HAP-1 (cell line): ENCODE data around the gene TCF4.

ENCODE experiments used
- DNase-seq, 2 experiments: peaks; one replicate each; pipeline ENCODE4 v3.0.0-alpha.2; 2016 to 2020; ENCODE audit warnings: low spot score in 2 of 2
- H3K27me3 ChIP-seq: fragments of 250-450 bp; sonication (Bioruptor Pico); 2 replicates; pipeline ENCODE4 v1.5.1; 2020; ENCODE audit warnings: low read depth, mild to moderate bottlenecking, moderate library complexity
- H3K36me3 ChIP-seq: fragments of 250-450 bp; sonication (Bioruptor Pico); replicated peaks from 2 replicates; pipeline ENCODE4 v1.5.1; 2020; ENCODE audit warnings: mild to moderate bottlenecking
- H3K4me1 ChIP-seq: fragments of 250-450 bp; sonication (Bioruptor Pico); 2 replicates; pipeline ENCODE4 v1.5.1; 2020; ENCODE audit warnings: mild to moderate bottlenecking
- H3K4me3 ChIP-seq: fragments of 250-450 bp; sonication (Bioruptor Pico); 2 replicates; pipeline ENCODE4 v1.5.1; 2020; ENCODE audit warnings: mild to moderate bottlenecking, moderate library complexity
- H3K9me3 ChIP-seq: fragments of 250-450 bp; sonication (Bioruptor Pico); 2 replicates; pipeline ENCODE4 v1.5.1; 2020; ENCODE audit warnings: mild to moderate bottlenecking, moderate library complexity
- in situ Hi-C: fragments of 300-500 bp; cut with MboI; formaldehyde crosslinking; loops from 3 replicates; pipeline ENCODE4 v1.14.3; 2020; ENCODE audit warnings: low sequenced_read_pairs, inconsistent platforms, mixed read lengths

The TCF4 gene

DNA sequence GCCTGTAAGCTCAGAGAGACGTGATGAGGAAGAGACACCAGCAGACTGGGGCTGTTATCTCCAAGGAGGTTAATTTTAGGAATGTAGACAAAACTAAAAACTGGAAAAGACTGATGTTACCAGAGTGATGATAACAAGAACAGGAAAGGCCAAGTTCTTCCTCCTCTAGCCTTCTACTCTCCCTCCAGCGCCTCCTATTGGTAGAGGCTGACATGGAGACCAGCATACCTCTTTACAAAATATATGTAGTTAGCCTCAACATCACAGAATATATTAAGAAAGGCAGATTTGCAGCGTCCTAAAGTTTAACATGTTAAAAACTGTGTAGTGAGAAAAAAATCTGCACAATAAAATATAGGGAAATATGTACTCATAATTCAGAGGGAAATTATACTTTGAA is 66.0 kb downstream of the TCF4 start:
- H3K4me3 ChIP-seq: no peak overlapping the region
- no peaks in the 10 kb centered on the region for H3K36me3 ChIP-seq
- in situ Hi-C loops: no loop called here
- no peaks in the 10 kb centered on the region for H3K9me3 ChIP-seq
- peak in 1 of 2 experiments; percentile 56 for DNase-seq
- no peaks in the 10 kb centered on the region for H3K27me3 ChIP-seq
- H3K4me1 ChIP-seq: peaks cover 13% of the 10 kb centered on the region

DNA sequence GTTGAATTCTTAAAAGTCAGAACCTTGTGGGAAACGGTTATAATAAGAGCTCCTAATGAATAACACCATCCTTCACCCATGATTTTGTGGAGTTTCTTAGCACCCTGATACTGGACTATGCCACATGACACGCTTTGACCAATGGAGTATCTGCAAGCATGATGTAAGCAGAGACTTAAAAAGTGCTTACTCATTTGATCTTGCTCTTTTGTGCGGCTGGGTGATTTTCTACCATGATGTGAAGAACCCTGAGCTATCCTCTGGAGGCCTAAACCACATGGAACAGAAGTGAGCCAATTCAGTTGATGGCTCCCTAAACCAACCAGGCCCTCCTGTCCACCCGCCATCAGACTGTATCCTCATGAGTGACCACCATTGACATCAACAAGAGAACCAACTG is 70.9 kb downstream of the TCF4 start:
- in situ Hi-C loops: no loop called here
- H3K27me3 ChIP-seq: no peaks in the 10 kb centered on the region
- no peak for DNase-seq
- no peaks in the 10 kb centered on the region for H3K9me3 ChIP-seq
- no peaks in the 10 kb centered on the region for H3K36me3 ChIP-seq
- H3K4me1 ChIP-seq: peaks cover 18% of the 10 kb centered on the region
- no peak overlapping the region for H3K4me3 ChIP-seq

DNA sequence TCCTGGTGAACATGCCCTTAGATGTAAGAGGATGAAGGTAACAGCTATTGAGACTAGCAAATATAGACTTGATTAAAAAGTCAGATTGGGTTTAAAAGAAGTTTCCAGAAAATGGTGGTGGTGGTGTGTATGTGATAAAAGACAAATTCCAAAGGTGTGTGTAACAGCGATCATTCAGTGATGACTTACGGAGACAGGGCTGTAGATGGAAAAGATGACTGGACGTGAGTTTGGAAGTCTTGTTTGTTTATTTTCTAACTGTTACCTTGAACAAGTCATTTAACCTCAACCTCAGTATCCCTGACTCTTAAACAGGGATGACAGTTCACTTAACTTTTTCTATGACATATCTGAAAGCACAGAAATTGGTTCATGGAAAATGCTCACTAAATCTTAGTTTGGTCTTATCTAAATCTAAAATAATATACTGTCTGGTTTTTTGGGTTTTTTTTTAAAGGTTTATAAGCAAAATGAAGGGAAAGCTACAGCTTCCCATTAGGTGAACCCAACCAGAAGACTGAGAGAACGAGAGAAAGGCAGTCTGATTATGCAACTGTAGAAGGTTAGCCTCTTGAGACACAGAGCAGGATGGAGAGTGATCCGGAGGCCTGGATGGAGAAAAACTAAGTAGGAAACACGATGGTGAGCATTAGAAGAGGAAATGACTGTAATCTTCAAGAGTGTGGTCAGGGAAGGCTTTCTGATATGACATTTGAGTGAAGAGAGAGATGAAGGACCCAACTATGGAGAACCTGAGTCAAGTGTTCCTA is 71.9 kb downstream of the TCF4 start:
- Histone ChIP-seq H3K4me3 (no peak overlapping the region), H3K36me3 (no peaks in the 10 kb centered on the region), H3K9me3 (no peaks in the 10 kb centered on the region), H3K4me1 (peaks cover 18% of the 10 kb centered on the region), H3K27me3 (no peaks in the 10 kb centered on the region)
- no peak for DNase-seq
- in situ Hi-C loops: no loop called here

DNA sequence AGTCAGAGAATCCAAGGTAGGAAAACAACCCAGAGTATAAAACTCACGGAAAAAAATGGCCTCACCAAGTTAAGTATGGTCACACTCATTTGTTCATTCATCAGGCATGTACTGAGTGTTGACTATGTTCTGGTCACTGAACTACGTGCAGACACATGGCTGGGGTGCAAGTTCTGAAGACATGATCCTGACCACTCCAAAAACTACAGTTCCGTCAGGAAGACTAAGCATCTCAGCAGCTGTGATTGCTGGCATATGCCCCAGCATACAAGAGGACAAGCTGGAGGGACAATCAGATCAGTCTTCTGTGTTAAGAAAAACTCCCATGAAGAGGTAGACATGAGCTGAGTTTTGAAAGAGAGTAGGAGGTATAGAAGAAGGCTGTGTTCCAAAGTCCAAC is 72.8 kb downstream of the TCF4 start:
- no peak overlapping the region for H3K4me3 ChIP-seq
- H3K4me1 ChIP-seq: peaks cover 26% of the 10 kb centered on the region
- no peaks in the 10 kb centered on the region for H3K9me3 ChIP-seq
- DNase-seq: no peak
- H3K27me3 ChIP-seq: no peaks in the 10 kb centered on the region
- in situ Hi-C loops: no loop called here
- H3K36me3 ChIP-seq: no peaks in the 10 kb centered on the region

DNA sequence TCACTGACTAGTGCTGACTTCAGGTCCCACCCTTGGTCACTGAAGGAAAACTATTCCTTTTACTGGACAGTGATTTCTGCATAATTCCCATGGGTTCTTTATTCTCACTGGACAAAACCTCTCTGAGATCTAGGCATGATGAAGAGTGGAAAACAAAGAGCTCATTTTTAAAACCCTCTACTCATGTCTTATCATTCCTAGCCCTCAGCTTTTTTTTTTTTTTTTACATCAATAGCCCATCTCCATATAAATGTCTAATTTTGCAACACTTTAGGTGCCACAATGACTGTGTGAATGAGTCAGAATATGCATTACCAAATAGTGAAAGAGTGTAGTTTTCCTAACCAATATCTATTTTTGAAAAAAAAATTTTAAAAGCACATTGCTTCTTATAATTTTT is 74.8 kb downstream of the TCF4 start:
- in situ Hi-C loops: no loop called here
- Histone ChIP-seq H3K4me3 (no peak overlapping the region), H3K9me3 (no peaks in the 10 kb centered on the region), H3K4me1 (peaks cover 36% of the 10 kb centered on the region), H3K27me3 (no peaks in the 10 kb centered on the region), H3K36me3 (no peaks in the 10 kb centered on the region)
- peak in 1 of 2 experiments; percentile 51 for DNase-seq

DNA sequence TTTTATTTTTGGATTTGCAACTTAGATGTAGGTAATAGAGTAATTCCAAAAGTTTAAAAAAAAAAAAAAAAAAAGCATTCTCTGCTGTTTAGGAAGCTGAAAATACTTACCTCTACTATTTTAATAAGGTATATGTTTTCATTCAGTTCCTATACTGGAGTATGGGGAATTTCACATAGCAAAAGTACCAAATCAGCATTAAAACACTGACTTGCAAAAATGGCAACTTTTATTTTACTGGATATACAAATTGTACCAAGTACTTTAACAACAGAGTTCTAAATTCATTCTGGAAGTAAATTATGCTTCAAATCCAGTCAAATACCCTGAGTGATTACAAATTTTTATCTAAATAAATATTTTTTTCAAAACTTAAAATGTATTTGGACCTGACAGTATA is 76.7 kb downstream of the TCF4 start:
- no peak for DNase-seq
- Histone ChIP-seq H3K4me1 (peaks cover 36% of the 10 kb centered on the region), H3K9me3 (no peaks in the 10 kb centered on the region), H3K4me3 (no peak overlapping the region), H3K36me3 (no peaks in the 10 kb centered on the region), H3K27me3 (no peaks in the 10 kb centered on the region)
- in situ Hi-C loops: no loop called here

DNA sequence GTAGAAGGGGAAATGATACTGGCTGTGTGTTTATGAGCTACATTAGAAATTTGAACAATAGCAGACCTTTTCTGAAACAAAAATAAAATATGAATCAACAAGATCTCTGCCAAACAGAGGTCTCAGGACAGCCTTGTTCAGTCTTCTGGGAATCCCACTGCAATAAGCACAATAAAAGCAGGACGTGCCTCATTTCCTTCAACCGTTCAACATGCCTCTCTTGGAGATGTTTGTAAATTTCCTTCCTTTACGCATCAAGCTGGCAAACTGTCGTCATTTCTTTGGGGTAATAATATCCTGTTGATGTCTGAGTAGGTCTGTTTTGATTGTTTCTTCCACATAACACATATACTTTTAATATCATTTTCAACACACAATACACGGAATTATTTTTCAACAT is 77.2 kb downstream of the TCF4 start:
- H3K9me3 ChIP-seq: no peaks in the 10 kb centered on the region
- in situ Hi-C loops: no loop called here
- H3K4me1 ChIP-seq: peaks cover 36% of the 10 kb centered on the region
- no peaks in the 10 kb centered on the region for H3K36me3 ChIP-seq
- no peaks in the 10 kb centered on the region for H3K27me3 ChIP-seq
- no peak for DNase-seq
- H3K4me3 ChIP-seq: no peak overlapping the region

DNA sequence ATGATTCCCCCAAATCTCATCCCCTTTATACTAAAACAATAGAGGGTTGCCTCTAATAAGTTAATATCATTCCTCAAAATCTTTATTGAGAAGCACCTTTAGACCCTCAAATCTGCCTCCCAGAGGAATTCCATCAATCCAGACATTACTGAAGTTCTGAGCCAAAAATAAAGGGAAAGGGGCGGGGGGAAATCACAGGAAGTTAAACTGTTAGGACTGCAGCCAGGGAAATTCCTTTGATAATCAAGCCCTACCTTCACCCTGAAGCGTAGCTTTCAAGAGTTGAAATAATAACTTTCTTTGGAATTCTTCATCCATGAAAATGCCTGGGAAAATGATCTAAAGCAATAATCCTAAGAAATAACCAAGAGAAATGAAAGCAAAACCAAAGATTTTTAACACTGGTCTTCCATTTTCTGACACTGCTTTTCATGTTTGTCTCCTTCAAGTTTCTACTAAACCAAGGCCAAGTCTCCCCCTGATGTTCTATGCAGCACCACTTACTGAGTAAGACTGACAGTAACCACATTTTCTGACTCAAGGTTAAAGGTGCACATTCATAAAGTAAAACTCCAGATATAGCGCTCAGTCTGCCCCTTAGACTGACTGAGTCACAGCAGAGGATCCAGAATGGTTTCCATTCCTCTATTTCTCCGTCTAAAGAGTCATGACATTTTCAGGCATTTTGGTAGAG is 78.2 kb downstream of the TCF4 start:
- Histone ChIP-seq H3K9me3 (no peaks in the 10 kb centered on the region), H3K36me3 (no peaks in the 10 kb centered on the region), H3K4me1 (peaks cover 36% of the 10 kb centered on the region), H3K27me3 (no peaks in the 10 kb centered on the region), H3K4me3 (no peak overlapping the region)
- peak; percentile 19 to 24 for DNase-seq
- in situ Hi-C loops: no loop called here

DNA sequence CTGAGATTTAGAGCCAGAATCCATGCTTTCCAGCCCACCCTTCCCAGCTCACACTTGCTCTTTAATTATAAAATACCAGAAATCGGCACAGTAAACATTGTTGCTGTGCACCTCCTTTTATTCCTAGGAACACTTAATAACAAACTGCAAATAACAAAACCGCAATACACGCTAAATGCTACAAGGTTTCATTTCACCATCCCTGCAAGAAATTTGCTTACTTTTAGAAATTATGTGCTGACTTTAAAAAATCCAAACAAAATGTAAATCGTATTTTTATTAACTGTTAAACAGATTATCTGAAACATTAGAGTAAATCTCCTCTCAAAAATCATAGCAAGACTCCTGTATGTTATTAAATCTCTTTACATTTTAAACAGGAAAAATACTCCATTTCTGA is 79.3 kb downstream of the TCF4 start:
- Histone ChIP-seq H3K4me1 (peaks cover 31% of the 10 kb centered on the region), H3K36me3 (no peaks in the 10 kb centered on the region), H3K4me3 (no peak overlapping the region), H3K27me3 (no peaks in the 10 kb centered on the region), H3K9me3 (no peaks in the 10 kb centered on the region)
- no peak for DNase-seq
- in situ Hi-C loops: no loop called here

DNA sequence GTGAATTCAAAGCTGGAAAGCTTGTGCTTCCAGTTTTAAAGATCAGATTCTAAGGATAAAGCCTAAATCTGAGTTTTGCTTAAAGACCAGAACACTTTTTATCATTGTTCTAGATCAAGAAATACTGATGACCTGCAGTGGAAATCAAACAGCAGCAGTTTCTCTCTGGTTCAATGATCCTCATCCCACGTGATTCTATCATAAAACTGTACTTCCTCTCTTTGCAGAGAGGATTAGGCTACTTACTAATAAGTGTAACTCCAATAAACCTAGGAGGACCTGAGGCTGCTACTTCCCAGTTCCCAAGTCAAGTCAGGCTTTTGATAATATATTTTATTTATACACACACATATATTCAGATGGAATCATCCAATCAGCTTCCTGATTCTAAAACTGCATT is 81.9 kb downstream of the TCF4 start:
- H3K36me3 ChIP-seq: no peaks in the 10 kb centered on the region
- H3K27me3 ChIP-seq: no peaks in the 10 kb centered on the region
- in situ Hi-C loops: no loop called here
- peaks cover 38% of the 10 kb centered on the region for H3K4me1 ChIP-seq
- no peak overlapping the region for H3K4me3 ChIP-seq
- DNase-seq: no peak
- H3K9me3 ChIP-seq: no peaks in the 10 kb centered on the region

DNA sequence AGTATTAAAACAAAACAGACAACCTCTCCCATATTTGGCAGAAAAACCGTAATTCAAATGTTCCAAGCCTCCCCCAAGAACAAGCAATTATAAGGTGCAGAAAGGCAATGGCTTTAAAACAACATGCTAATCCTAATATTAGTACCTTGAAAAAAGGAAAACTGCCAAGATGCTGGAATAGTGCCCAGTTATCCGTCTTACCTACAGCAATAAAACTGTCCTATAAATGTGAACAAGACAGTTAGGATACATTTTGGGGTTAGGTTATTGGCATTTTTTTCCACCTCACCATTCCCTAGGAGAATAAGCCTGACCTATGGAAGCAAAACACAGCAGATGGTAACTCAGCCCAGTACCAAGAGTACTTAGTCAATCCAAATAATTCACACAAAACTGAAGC is 83.2 kb downstream of the TCF4 start:
- H3K4me3 ChIP-seq: no peak overlapping the region
- H3K36me3 ChIP-seq: no peaks in the 10 kb centered on the region
- H3K4me1 ChIP-seq: peaks cover 28% of the 10 kb centered on the region
- DNase-seq: no peak
- in situ Hi-C loops: no loop called here
- no peaks in the 10 kb centered on the region for H3K27me3 ChIP-seq
- H3K9me3 ChIP-seq: no peaks in the 10 kb centered on the region

DNA sequence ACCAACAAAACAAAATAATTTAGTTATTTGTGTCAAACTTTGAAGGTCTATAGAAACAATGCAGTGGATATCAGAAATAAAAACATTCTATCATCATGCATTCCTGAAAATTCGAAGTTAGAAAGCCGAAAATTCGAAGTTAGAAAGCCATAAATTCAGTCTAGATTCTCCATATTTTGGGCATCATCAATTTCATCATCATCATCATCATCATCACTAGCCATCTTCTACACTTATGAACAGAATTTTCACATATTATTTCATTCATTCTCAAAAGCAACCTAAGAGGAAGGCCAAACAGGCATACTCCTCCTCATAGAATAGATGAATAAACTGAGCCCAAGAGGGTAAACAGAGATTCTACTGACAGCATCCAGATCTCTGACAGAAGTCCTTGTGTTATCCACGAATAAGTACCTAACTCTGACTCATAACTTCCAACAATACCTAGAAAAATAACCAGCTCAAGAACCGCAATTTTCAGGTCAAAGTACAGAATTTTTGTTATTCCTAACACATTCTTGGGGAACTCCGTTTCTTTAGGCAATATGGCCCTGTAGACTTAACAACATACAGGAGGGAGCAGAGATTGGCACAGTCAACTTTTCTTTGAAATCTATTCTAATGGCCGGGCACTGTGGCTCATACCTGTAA is 84.7 kb downstream of the TCF4 start:
- Histone ChIP-seq H3K4me3 (no peak overlapping the region), H3K36me3 (no peaks in the 10 kb centered on the region)
- in situ Hi-C loops: no loop called here

DNA sequence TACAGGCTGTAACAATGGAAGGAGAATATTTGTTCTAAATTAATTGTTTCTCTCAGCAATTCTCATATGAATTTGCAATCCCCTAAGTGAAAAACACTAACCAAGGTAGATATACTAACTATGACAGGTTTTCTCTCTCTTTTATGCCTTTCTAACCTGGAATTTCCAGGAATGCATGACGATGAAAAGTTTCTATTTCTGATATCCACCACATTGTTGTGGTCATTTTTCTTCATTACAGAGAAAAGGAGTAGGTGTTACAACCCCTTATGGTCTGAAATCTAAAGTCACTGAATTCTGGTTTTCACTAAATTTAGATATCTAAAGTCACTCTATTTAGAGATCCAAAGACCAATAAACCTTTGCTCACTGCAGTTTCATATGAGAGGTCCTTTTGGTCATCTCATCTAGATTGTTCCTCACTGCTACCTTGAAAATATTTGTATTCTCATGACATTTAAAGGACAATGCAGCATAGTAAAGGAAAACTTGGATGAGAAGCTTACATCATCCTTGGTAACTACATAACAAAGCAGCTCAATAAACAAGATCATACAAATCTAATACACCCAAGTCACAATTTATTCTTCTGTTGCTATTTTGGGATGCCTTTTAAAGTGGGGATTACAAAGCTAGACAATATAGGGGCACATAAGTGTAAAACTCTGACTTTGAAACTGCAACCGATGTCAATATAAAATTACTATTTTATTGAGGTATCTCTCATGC is 85.8 kb downstream of the TCF4 start:
- Histone ChIP-seq H3K9me3 (no peaks in the 10 kb centered on the region), H3K27me3 (no peaks in the 10 kb centered on the region), H3K36me3 (no peaks in the 10 kb centered on the region), H3K4me1 (peaks cover 23% of the 10 kb centered on the region), H3K4me3 (no peak overlapping the region)
- in situ Hi-C loops: no loop called here
- peak in 1 of 2 experiments; percentile 77 for DNase-seq

More for the DNA sequence above, 84.7 kb downstream of the TCF4 start:
- Histone ChIP-seq H3K4me1 (peaks cover 23% of the 10 kb centered on the region), H3K9me3 (no peaks in the 10 kb centered on the region), H3K27me3 (no peaks in the 10 kb centered on the region)
- DNase-seq: no peak

DNA sequence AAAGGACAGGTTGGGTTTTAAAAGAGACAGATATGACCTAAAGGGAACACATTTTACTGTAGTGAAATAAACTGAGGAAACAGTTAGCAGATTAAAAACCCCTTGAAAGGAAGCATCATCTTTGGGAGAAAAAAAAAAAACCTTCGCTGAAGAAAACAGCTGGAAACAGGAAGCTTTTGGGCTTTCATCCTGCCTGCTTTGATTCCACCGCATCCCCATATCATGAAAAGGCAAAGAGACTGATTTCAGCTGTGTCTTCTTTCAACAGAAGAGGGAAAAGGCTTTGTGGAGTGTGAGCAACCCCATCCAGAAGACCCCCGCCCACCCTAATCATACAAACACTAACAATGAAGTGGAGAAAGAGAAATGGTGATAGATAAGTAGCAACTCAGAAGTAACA is 86.4 kb downstream of the TCF4 start:
- Histone ChIP-seq H3K4me1 (peaks cover 23% of the 10 kb centered on the region), H3K36me3 (no peaks in the 10 kb centered on the region), H3K4me3 (no peak overlapping the region), H3K27me3 (no peaks in the 10 kb centered on the region), H3K9me3 (no peaks in the 10 kb centered on the region)
- no peak for DNase-seq
- in situ Hi-C loops: no loop called here
